ENCODE measurements around the gene MET.

The MET gene

DNA sequence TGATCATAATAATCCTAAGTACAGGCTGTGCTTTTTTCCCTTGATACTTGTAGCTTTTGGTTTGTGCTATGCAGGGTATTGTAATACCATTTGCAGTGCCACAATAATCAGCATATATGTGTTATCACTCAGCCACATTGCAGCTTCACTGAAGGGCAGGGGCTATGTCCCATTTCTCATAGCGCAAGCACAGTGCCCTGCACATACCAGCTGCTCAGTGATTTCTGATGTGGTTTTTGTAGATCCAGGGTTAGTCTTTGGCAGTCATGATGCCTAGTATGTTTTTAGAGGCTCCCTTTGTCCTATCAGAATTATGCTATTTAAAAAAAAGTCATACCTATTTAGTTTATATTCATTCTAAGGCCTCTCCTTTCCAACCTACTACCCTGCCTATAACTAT is 25.8 kb downstream of the MET start:
- Histone ChIP-seq H3K23ac (ENCODE audit: low read length) (peak overlapping the region; percentile 68), H3K79me1 (ENCODE audit: low read length) (no peaks in the 10 kb centered on the region), H2BK12ac (ENCODE audit: low read length) (no peak overlapping the region), H2BK5ac (ENCODE audit: low read depth, low read length, poor library complexity) (no peak overlapping the region), H4K91ac (ENCODE audit: low read depth, low read length) (no peak overlapping the region), H3K18ac (ENCODE audit: low read length) (no peak overlapping the region), H3K4me1 (ENCODE audit: control insufficient read depth in 1 of 2, insufficient read depth in 2 of 2, low read length in 2 of 2) (peaks cover 7% of the 10 kb centered on the region in 2 experiments), H3K9me3 (ENCODE audit: insufficient read depth, low read depth, low read length) (no peaks in the 10 kb centered on the region), H3K4me2 (ENCODE audit: low read length) (no peak overlapping the region), H3K9ac (ENCODE audit: low read length) (no peak overlapping the region), H4K12ac (ENCODE audit: low read depth, low read length) (no peak overlapping the region), H4K8ac (ENCODE audit: low read depth, low read length) (no peak overlapping the region), H3K4ac (ENCODE audit: low read depth, low read length) (no peak overlapping the region), H2AK5ac (ENCODE audit: low read length) (no peak overlapping the region), H3K27ac (ENCODE audit: low read depth, low read length) (no peak overlapping the region), H2BK120ac (ENCODE audit: insufficient read depth, low read length, poor library complexity) (no peak overlapping the region), H3K36me3 (ENCODE audit: control insufficient read depth in 1 of 2, insufficient read depth in 2 of 2, low read length in 2 of 2) (no peaks in the 10 kb centered on the region), H3K4me3 (ENCODE audit: low read depth, low read length) (no peak overlapping the region), H3K79me2 (ENCODE audit: control insufficient read depth, insufficient read depth, low read length, poor library complexity) (no peaks in the 10 kb centered on the region), H2AFZ (ENCODE audit: insufficient read depth, low read length, poor library complexity) (no peak overlapping the region), H3K14ac (ENCODE audit: low read length) (no peak overlapping the region), H3K27me3 (ENCODE audit: insufficient read depth, low read length) (no peaks in the 10 kb centered on the region)
- WGBS (ENCODE audit: extremely low coverage, insufficient coverage, insufficient read length) = no CpG with 5 or more reads among the region's 1 CpG
- no peak for DNase-seq

DNA sequence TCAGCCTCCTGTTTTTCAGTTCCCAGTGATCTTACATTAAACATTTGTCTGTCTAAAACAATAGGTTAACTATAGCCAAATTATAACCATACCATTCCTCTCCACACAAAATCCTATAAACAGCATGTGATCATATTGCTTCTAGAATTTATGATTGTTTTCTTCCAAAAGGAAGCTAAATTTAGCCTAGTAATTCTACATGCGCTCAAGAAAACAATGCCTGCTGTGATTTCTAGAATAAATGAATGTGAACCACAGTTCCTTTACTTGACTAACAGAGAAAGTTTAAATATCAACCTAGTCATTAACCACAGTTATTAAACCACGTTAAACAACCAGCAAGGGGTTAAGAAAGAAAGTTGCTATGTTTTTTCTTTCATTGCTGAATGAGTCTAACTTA is 26.4 kb downstream of the MET start:
- Histone ChIP-seq H3K79me2 (ENCODE audit: control insufficient read depth, insufficient read depth, low read length, poor library complexity) (no peaks in the 10 kb centered on the region), H3K9me3 (ENCODE audit: insufficient read depth, low read depth, low read length) (no peaks in the 10 kb centered on the region), H4K12ac (ENCODE audit: low read depth, low read length) (no peak overlapping the region), H3K23ac (ENCODE audit: low read length) (no peak overlapping the region), H2AFZ (ENCODE audit: insufficient read depth, low read length, poor library complexity) (no peak overlapping the region), H4K8ac (ENCODE audit: low read depth, low read length) (no peak overlapping the region), H3K9ac (ENCODE audit: low read length) (no peak overlapping the region), H2BK12ac (ENCODE audit: low read length) (no peak overlapping the region), H3K18ac (ENCODE audit: low read length) (no peak overlapping the region), H3K4me1 (ENCODE audit: control insufficient read depth in 1 of 2, insufficient read depth in 2 of 2, low read length in 2 of 2) (peaks cover 7% of the 10 kb centered on the region in 2 experiments), H4K91ac (ENCODE audit: low read depth, low read length) (no peak overlapping the region), H3K4me3 (ENCODE audit: low read depth, low read length) (no peak overlapping the region), H3K4me2 (ENCODE audit: low read length) (no peak overlapping the region), H3K36me3 (ENCODE audit: control insufficient read depth in 1 of 2, insufficient read depth in 2 of 2, low read length in 2 of 2) (no peaks in the 10 kb centered on the region), H3K14ac (ENCODE audit: low read length) (no peak overlapping the region), H3K4ac (ENCODE audit: low read depth, low read length) (no peak overlapping the region), H2AK5ac (ENCODE audit: low read length) (no peak overlapping the region), H3K79me1 (ENCODE audit: low read length) (no peaks in the 10 kb centered on the region), H3K27ac (ENCODE audit: low read depth, low read length) (no peak overlapping the region), H2BK5ac (ENCODE audit: low read depth, low read length, poor library complexity) (no peak overlapping the region), H3K27me3 (ENCODE audit: insufficient read depth, low read length) (no peaks in the 10 kb centered on the region), H2BK120ac (ENCODE audit: insufficient read depth, low read length, poor library complexity) (no peak overlapping the region)
- DNase-seq = no peak
- WGBS (ENCODE audit: extremely low coverage, insufficient coverage, insufficient read length) = no CpG with 5 or more reads among the region's 2 CpGs

DNA sequence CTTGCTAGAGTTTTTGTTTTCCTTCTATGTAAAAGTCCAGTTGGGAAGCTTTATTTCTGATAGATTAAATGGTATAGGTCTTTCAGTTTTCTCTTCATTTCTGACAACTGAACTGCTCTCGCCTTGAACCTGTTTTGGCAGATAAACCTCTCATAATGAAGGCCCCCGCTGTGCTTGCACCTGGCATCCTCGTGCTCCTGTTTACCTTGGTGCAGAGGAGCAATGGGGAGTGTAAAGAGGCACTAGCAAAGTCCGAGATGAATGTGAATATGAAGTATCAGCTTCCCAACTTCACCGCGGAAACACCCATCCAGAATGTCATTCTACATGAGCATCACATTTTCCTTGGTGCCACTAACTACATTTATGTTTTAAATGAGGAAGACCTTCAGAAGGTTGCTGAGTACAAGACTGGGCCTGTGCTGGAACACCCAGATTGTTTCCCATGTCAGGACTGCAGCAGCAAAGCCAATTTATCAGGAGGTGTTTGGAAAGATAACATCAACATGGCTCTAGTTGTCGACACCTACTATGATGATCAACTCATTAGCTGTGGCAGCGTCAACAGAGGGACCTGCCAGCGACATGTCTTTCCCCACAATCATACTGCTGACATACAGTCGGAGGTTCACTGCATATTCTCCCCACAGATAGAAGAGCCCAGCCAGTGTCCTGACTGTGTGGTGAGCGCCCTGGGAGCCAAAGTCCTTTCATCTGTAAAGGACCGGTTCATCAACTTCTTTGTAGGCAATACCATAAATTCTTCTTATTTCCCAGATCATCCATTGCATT is 27.1 kb downstream of the MET start:
- no peak overlapping the region for H3K18ac ChIP-seq (ENCODE audit: low read length)
- H2BK5ac ChIP-seq (ENCODE audit: low read depth, low read length, poor library complexity) = no peak overlapping the region
- H4K12ac ChIP-seq (ENCODE audit: low read depth, low read length) = no peak overlapping the region
- no peak overlapping the region for H2AK5ac ChIP-seq (ENCODE audit: low read length)
- WGBS (ENCODE audit: extremely low coverage, insufficient coverage, insufficient read length) = no CpG with 5 or more reads among the region's 12 CpGs
- H3K4me1 ChIP-seq (ENCODE audit: control insufficient read depth in 1 of 2, insufficient read depth in 2 of 2, low read length in 2 of 2) = peaks cover 7% of the 10 kb centered on the region in 2 experiments
- H3K79me1 ChIP-seq (ENCODE audit: low read length) = no peaks in the 10 kb centered on the region
- DNase-seq = peak; percentile 55 to 77
- H2BK12ac ChIP-seq (ENCODE audit: low read length) = no peak overlapping the region
- H3K4ac ChIP-seq (ENCODE audit: low read depth, low read length) = no peak overlapping the region
- no peak overlapping the region for H4K8ac ChIP-seq (ENCODE audit: low read depth, low read length)
- H3K36me3 ChIP-seq (ENCODE audit: control insufficient read depth in 1 of 2, insufficient read depth in 2 of 2, low read length in 2 of 2) = no peaks in the 10 kb centered on the region
- H3K4me3 ChIP-seq (ENCODE audit: low read depth, low read length) = no peak overlapping the region
- H3K27ac ChIP-seq (ENCODE audit: low read depth, low read length) = no peak overlapping the region
- no peaks in the 10 kb centered on the region for H3K79me2 ChIP-seq (ENCODE audit: control insufficient read depth, insufficient read depth, low read length, poor library complexity)
- no peak overlapping the region for H3K23ac ChIP-seq (ENCODE audit: low read length)
- H2AFZ ChIP-seq (ENCODE audit: insufficient read depth, low read length, poor library complexity) = no peak overlapping the region
- no peak overlapping the region for H3K14ac ChIP-seq (ENCODE audit: low read length)
- no peaks in the 10 kb centered on the region for H3K9me3 ChIP-seq (ENCODE audit: insufficient read depth, low read depth, low read length)
- no peak overlapping the region for H3K4me2 ChIP-seq (ENCODE audit: low read length)
- H2BK120ac ChIP-seq (ENCODE audit: insufficient read depth, low read length, poor library complexity) = no peak overlapping the region
- no peaks in the 10 kb centered on the region for H3K27me3 ChIP-seq (ENCODE audit: insufficient read depth, low read length)
- H4K91ac ChIP-seq (ENCODE audit: low read depth, low read length) = no peak overlapping the region
- H3K9ac ChIP-seq (ENCODE audit: low read length) = no peak overlapping the region

DNA sequence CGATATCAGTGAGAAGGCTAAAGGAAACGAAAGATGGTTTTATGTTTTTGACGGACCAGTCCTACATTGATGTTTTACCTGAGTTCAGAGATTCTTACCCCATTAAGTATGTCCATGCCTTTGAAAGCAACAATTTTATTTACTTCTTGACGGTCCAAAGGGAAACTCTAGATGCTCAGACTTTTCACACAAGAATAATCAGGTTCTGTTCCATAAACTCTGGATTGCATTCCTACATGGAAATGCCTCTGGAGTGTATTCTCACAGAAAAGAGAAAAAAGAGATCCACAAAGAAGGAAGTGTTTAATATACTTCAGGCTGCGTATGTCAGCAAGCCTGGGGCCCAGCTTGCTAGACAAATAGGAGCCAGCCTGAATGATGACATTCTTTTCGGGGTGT is 27.7 kb downstream of the MET start:
- H4K12ac ChIP-seq (ENCODE audit: low read depth, low read length) = no peak overlapping the region
- no peaks in the 10 kb centered on the region for H3K79me1 ChIP-seq (ENCODE audit: low read length)
- no peaks in the 10 kb centered on the region for H3K79me2 ChIP-seq (ENCODE audit: control insufficient read depth, insufficient read depth, low read length, poor library complexity)
- no peaks in the 10 kb centered on the region for H3K9me3 ChIP-seq (ENCODE audit: insufficient read depth, low read depth, low read length)
- no peak overlapping the region for H3K4me2 ChIP-seq (ENCODE audit: low read length)
- no peak overlapping the region for H4K91ac ChIP-seq (ENCODE audit: low read depth, low read length)
- no peak overlapping the region for H2BK120ac ChIP-seq (ENCODE audit: insufficient read depth, low read length, poor library complexity)
- H3K4me3 ChIP-seq (ENCODE audit: low read depth, low read length) = no peak overlapping the region
- no peak overlapping the region for H2BK5ac ChIP-seq (ENCODE audit: low read depth, low read length, poor library complexity)
- no peak overlapping the region for H2AK5ac ChIP-seq (ENCODE audit: low read length)
- no peak overlapping the region for H3K9ac ChIP-seq (ENCODE audit: low read length)
- H3K27me3 ChIP-seq (ENCODE audit: insufficient read depth, low read length) = no peaks in the 10 kb centered on the region
- H3K23ac ChIP-seq (ENCODE audit: low read length) = no peak overlapping the region
- no peaks in the 10 kb centered on the region for H3K36me3 ChIP-seq (ENCODE audit: control insufficient read depth in 1 of 2, insufficient read depth in 2 of 2, low read length in 2 of 2)
- H3K27ac ChIP-seq (ENCODE audit: low read depth, low read length) = no peak overlapping the region
- H3K18ac ChIP-seq (ENCODE audit: low read length) = no peak overlapping the region
- no peak overlapping the region for H3K4ac ChIP-seq (ENCODE audit: low read depth, low read length)
- H4K8ac ChIP-seq (ENCODE audit: low read depth, low read length) = no peak overlapping the region
- no peak for DNase-seq
- WGBS (ENCODE audit: extremely low coverage, insufficient coverage, insufficient read length) = no CpG with 5 or more reads among the region's 6 CpGs
- H2BK12ac ChIP-seq (ENCODE audit: low read length) = no peak overlapping the region
- peaks cover 7% of the 10 kb centered on the region in 2 experiments for H3K4me1 ChIP-seq (ENCODE audit: control insufficient read depth in 1 of 2, insufficient read depth in 2 of 2, low read length in 2 of 2)
- no peak overlapping the region for H2AFZ ChIP-seq (ENCODE audit: insufficient read depth, low read length, poor library complexity)
- H3K14ac ChIP-seq (ENCODE audit: low read length) = no peak overlapping the region
